Ascending aorta (tissue), 2 donors: ENCODE results near the gene PTPRK. TPM values are rescaled to one million over a fixed set of nuclear protein-coding genes. Genes with fewer than 3 reads are reported as not detected.

ENCODE experiments used
- DNase-seq, 2 donors: peaks; one replicate each; pipeline ENCODE4 v3.0.0-alpha.2; 2019; ENCODE audit warnings: low spot score in 2 of 2
- H3K27ac ChIP-seq, 2 donors: fragments of 200-600 bp; sonication (generic); one replicate each; pipeline ENCODE4 v1.5.1; 2016 to 2017; ENCODE audit warnings: mild to moderate bottlenecking in 1 of 2
- H3K27me3 ChIP-seq: fragments of 200-600 bp; sonication (generic); one replicate; pipeline ENCODE4 v1.5.1; 2017
- H3K36me3 ChIP-seq, 2 donors: fragments of 200-600 bp; sonication (generic); one replicate each; pipeline ENCODE4 v1.5.1; 2016
- H3K4me1 ChIP-seq, 2 donors: fragments of 200-600 bp; sonication (generic); one replicate each; pipeline ENCODE4 v1.5.1; 2016 to 2017; ENCODE audit warnings: mild to moderate bottlenecking in 1 of 2
- H3K4me3 ChIP-seq, 2 donors: fragments of 200-600 bp; sonication (generic); one replicate each; pipeline ENCODE4 v1.5.1; 2016 to 2017; ENCODE audit warnings: mild to moderate bottlenecking in 1 of 2
- H3K9me3 ChIP-seq, 2 donors: fragments of 200-600 bp; sonication (generic); one replicate each; pipeline ENCODE4 v1.5.1; 2016
- intact Hi-C: fragments of 100-400 bp; cut with DNase I; formaldehyde crosslinking; loops from one replicate; pipeline ENCODE4 v1.15.1; 2023
- total RNA-seq: library from RNA; depleted of rRNA; stranded (reverse); fragments of >200 nt; gene quantifications from one replicate; pipeline ENCODE4 v1.1.0, GENCODE V29; 2016
- TF ChIP-seq, protein P1 (sequence below), 3 experiments: fragments of 200-600 bp in 2 of 3; fragments of 450-650 bp in 1 of 3; sonication (generic) in 2 of 3; IDR thresholded peaks; one replicate each; pipeline ENCODE4 v1.5.1; 2016 to 2019; ENCODE audit warnings: antibody characterized with exemption in 3 of 3, mild to moderate bottlenecking in 1 of 3, moderate library complexity in 1 of 3

Gene PTPRK
- total RNA-seq, 1 donor from 2014 or later, result 73.1 TPM

DNA sequence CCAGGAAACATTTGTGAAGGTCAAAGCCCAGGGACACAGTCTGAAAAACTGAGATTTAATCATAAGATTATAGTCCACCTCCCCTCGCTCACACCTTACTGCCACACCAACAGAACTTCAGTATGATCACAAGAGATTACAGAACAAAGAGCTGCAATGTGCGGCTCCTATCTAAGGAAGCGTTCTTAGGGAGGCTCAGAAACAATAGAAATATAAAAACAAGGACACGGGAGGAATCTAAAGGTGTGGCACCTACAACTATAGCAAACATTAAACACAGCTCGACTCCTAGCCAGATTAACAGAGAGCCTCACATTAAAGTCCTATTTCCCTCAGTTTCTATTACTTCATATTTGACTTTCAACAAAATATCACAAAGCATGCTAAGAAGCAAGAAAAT lies 579.2 kb downstream of the PTPRK start:
- Histone ChIP-seq H3K36me3 (no peaks in the 10 kb centered on the region), H3K4me3 (no peak overlapping the region), H3K9me3 (peaks cover 0 to under 1% of the 10 kb centered on the region in 2 donors), H3K27ac (no peak overlapping the region), H3K27me3 (no peaks in the 10 kb centered on the region), H3K4me1 (no peaks in the 10 kb centered on the region)
- TF ChIP-seq, protein P1, sequence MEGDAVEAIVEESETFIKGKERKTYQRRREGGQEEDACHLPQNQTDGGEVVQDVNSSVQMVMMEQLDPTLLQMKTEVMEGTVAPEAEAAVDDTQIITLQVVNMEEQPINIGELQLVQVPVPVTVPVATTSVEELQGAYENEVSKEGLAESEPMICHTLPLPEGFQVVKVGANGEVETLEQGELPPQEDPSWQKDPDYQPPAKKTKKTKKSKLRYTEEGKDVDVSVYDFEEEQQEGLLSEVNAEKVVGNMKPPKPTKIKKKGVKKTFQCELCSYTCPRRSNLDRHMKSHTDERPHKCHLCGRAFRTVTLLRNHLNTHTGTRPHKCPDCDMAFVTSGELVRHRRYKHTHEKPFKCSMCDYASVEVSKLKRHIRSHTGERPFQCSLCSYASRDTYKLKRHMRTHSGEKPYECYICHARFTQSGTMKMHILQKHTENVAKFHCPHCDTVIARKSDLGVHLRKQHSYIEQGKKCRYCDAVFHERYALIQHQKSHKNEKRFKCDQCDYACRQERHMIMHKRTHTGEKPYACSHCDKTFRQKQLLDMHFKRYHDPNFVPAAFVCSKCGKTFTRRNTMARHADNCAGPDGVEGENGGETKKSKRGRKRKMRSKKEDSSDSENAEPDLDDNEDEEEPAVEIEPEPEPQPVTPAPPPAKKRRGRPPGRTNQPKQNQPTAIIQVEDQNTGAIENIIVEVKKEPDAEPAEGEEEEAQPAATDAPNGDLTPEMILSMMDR (IDR thresholded peaks at IDR 0.05), result no peak
- intact Hi-C loops, result no loop called here
- no peak for DNase-seq

DNA sequence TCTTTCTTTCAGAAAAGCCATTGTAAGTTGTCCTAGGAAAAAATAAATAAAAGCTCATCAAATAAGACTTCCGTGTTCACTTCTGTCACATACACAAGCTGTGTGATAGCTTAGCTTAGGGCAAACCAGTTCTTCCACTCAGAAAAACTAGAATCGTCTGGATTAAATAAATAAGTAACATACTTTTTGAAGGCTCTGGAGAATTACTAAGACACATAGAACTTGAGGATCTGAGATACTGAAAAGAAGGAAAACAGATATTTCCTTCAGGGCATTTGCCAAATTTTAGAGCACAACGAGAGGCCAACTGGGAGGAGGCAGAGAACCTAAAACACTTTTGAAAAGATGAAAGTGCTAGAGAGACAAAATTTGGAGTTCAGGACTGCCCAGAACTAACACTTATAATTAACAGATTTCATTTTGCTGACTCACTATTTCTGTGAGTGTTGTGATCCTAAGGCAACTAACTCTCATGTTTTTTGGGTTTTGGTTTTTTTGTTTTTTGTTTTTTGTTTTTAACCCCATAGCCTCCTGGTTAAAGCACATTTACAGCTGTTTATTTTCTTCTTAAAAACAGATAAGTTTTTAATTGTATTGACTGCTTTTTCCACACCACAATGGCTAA lies 580.8 kb downstream of the PTPRK start:
- TF ChIP-seq, protein P1 (IDR thresholded peaks at IDR 0.05), result no peak
- Histone ChIP-seq H3K27ac (no peak overlapping the region), H3K4me1 (no peaks in the 10 kb centered on the region), H3K4me3 (no peak overlapping the region), H3K9me3 (no peaks in the 10 kb centered on the region), H3K27me3 (no peaks in the 10 kb centered on the region), H3K36me3 (no peaks in the 10 kb centered on the region)
- intact Hi-C loops, result no loop called here
- DNase-seq, result no peak

DNA sequence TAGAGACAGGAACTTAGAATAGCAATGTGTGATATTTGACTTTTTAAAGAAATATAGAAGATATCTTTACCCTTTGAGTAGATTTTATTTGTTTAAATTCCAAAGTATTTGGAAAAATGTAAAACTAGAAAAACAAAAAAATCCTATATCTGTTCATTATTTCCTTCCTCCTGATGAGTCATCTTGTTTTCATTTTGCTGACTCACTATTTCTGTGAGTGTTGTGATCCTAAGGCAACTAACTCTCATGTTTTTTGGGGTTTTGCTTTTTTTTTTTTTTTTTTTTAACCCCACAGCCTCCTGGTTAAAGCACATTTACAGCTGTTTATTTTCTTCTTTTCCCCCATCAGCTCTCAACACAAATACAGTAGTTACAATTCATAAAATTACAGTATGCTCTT lies 581.7 kb downstream of the PTPRK start:
- TF ChIP-seq, protein P1 (IDR thresholded peaks at IDR 0.05), result no peak

DNA sequence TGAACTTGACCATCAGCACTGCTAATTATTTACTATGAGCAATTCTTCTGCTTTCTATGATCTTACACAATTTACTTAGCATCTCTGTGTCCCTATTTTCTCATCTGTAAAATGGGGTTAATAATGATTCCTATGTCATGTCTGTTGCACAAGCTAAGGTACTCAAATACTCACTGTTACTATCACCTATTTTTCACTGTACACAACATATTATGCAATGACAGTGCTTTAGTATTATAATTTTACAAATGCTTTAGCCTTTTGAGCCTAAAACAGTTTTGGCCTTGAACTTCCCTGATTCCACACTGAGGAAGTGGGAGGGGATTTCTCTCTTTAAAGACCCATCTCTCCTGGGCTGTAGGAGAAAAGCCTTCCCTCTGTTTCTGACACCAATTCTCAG lies 582.7 kb downstream of the PTPRK start:
- Histone ChIP-seq H3K4me1 (no peaks in the 10 kb centered on the region), H3K9me3 (no peaks in the 10 kb centered on the region), H3K36me3 (no peaks in the 10 kb centered on the region), H3K27me3 (no peaks in the 10 kb centered on the region), H3K27ac (no peak overlapping the region), H3K4me3 (no peak overlapping the region)
- TF ChIP-seq, protein P1 (IDR thresholded peaks at IDR 0.05), result no peak
- no peak for DNase-seq
- intact Hi-C loops, result no loop called here

More for the DNA sequence above, 581.7 kb downstream of the PTPRK start:
- Histone ChIP-seq H3K4me3 (no peak overlapping the region), H3K27ac (no peak overlapping the region), H3K4me1 (no peaks in the 10 kb centered on the region), H3K9me3 (no peaks in the 10 kb centered on the region), H3K36me3 (no peaks in the 10 kb centered on the region), H3K27me3 (no peaks in the 10 kb centered on the region)
- intact Hi-C loops, result no loop called here
- DNase-seq, result no peak

DNA sequence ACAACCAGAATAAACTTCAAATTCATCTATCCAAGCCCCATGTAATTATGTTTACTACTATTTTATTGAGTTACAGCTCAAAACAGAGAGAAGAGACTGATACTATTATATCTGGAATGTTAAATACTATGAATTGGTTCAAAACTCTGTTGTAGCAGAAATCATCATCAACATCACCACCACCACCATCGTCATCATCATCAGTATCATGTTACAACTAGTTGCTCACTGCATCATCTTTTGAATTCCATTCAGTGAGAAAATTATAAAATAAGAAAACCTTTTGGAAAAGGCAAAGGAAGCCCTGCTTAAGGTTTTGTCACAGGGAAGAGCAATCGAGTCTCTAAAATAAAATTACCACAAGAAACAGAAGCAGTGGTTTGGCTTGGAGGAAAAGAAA lies 583.3 kb downstream of the PTPRK start:
- no peaks in the 10 kb centered on the region for H3K36me3 ChIP-seq
- DNase-seq, result no peak
- no peak overlapping the region for H3K27ac ChIP-seq
- no peak overlapping the region for H3K4me3 ChIP-seq
- TF ChIP-seq, protein P1 (IDR thresholded peaks at IDR 0.05), result no peak
- no peaks in the 10 kb centered on the region for H3K27me3 ChIP-seq
- no peaks in the 10 kb centered on the region for H3K4me1 ChIP-seq
- intact Hi-C loops, result no loop called here
- no peaks in the 10 kb centered on the region for H3K9me3 ChIP-seq

DNA sequence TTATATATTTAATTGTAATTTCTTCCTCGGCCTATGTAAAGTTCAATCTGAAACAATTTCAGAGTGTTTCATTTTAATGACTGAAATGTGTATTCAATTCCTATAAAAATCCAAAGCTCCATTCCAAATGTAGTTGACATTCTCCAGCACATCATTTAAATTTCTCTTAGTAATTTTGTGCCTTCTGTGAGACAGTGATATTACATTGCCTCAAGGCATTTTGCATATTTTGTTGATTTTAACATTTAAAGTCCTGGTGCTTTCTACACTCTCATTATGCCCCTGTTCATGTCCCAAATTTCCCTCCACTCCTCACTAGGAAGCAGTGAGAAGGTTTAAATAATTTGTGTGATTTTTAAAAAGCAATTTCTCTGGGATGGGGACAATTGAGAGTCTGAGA lies 585.4 kb downstream of the PTPRK start:
- Histone ChIP-seq H3K27me3 (no peaks in the 10 kb centered on the region), H3K9me3 (no peaks in the 10 kb centered on the region), H3K36me3 (no peaks in the 10 kb centered on the region), H3K4me1 (no peaks in the 10 kb centered on the region), H3K4me3 (no peak overlapping the region), H3K27ac (no peak overlapping the region)
- TF ChIP-seq, protein P1 (IDR thresholded peaks at IDR 0.05), result no peak
- no peak for DNase-seq
- intact Hi-C loops, result no loop called here
